NT2/D1 (cell line): Measurements from ENCODE around the gene ABCG8.

Source experiments
- SUZ12 ChIP-seq: IDR thresholded peaks from 2 replicates; pipeline ENCODE4 v1.6.1; 2011; ENCODE audit not compliant: insufficient read length, insufficient read depth; ENCODE audit errors: extremely low read depth
- YY1 ChIP-seq: IDR thresholded peaks from 2 replicates; pipeline ENCODE4 v1.6.1; 2011; ENCODE audit not compliant: insufficient read length, insufficient read depth
- ZNF274 ChIP-seq: IDR thresholded peaks from 2 replicates; pipeline ENCODE4 v1.6.1; 2011; ENCODE audit warnings: mild to moderate bottlenecking, low read depth, low read length

DNA sequence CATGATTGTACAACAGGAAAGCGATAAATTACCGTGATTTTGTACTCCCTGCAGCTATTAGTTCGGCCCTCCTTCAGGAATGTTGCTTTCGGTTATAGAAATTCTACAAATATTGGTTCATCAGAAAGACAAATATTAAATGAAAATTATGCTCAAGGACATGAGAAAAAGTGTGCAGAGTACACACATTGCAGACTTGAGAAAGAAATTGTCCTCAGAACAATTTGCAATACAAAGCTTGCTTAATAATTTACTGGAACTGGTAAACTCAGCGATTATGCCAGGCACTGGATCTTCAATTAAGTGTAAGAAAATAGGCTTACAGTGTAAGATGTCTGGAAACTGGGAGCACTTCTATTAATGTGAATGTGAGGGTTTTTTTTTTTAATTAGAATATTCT, 45.9 kb downstream of the ABCG8 start:
- TF ChIP-seq ZNF274 = no peak
- no peak for TF ChIP-seq YY1
- no peak for TF ChIP-seq SUZ12
